Stimulated activated CD8-positive, alpha-beta memory T cell treated with anti-CD3 and anti-CD28 coated beads, Interleukin-15, amount 100 ng/mL, for 4 hours (primary cell): ENCODE results near the gene EXPH5.
"Not testable (repeated sequence)": the region's sequence is repeated elsewhere in the genome, so short reads cannot be mapped to it uniquely, and the experiment has no call there.

Experiments
- DNase-seq, 2 donors: peaks; one replicate each; pipeline ENCODE4 v3.0.0-alpha.2; 2020; ENCODE audit warnings: low read depth in 2 of 2

EXPH5 gene

DNA sequence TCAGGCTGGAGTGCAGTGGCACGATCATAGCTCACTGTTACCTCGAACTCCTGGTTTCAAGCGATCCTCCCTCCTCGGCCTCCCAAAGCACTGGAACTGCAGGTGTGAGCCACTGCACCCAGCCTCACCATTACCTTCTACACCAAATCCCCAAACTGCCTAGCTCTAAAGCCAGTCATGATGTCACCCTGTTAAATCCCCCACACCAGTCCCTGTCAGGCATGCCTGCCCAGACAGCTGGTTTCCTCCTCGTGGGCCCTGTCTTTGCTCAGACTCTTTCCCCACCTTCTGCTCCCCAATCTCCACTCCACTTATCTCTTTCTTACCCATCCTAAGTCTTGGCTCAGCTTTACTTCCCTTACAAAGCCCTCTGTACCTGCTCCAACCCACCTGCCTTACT is 12.5 kb upstream of the EXPH5 start:
- DNase-seq, result no peak

DNA sequence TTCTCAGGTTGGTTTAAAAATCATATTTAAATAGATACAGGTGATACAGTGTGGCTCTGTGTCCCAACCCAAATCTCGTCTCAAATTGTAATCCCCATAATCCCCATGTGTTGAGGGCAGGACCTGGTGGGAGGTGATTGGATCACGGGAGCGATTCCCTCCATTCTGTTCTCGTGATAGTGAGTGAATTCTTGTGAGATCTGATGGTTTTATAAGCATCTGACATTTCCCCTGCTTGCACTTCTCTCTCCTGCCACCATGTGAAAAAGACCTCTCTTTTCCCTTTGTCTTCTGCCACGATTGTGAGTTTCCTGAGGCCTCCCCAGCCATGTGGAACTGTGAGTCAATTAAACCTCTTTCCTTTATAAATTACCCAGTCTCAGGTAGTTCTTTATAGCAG is 9.2 kb upstream of the EXPH5 start:
- not testable (repeated sequence) for DNase-seq

DNA sequence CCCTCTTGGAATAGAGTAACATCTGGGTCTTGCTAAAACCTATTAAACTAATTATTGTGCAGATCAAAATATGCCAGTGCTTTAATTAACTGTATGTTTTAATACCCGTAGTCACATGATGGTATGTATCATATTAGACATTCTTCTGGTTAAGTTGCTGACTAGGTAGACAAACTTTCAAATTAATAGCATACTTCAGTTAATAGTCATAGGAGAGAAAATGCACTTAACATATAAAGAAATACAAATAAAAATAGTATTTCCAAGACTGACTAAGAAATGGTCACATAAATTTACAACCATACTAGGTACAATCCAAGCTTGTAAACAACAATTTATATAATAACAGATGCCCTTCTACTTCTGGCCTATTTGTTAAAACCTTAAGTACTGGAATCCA is 7.6 kb upstream of the EXPH5 start:
- DNase-seq, result no peak

DNA sequence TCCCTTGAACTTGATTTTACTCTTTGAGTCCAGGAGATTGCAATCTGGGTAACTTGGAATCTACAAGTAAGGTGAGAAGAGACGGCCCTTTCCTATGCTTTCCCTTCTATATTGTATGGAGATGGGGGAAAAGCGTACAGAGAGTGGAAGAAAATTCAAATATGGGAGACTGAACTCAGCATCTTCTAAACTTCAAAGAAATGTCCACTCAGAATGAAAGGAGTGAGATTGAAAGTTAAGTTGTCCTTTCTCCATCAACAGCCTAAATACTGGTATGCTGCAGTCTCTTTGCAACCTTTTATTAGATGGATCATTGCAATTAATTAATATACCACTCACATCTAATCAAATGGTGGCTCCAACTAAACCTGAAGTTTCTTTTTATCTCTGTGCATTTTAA is 6.4 kb upstream of the EXPH5 start:
- no peak for DNase-seq

DNA sequence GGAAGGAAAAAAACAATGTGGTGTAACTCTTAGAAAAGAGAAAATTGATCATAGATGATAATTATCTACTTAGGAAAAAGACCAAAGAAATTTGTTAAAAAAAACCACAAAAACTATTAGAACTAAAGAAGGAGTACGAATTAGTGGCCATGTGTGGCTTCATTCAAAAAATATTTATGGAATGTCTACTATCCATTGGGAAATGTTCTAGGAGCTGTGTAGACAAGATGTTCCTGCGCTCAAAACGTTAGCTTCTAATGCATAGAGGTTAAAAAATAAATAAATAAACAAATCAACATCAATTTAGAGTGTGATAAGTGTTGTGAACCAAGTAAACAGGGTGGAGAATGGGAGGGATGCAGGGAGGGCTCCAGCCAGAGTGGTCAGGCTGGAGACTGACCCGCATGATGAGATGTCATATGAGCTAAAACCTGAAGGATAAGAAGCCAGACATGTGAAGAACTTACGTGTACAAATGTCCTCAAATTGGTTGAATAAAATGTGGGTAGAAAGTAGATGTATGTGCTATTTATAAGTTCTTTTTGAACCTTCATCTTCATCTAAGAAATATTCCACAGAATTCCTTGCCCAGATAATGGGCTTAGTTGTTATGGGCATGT is 4.3 kb upstream of the EXPH5 start:
- DNase-seq, result no peak

DNA sequence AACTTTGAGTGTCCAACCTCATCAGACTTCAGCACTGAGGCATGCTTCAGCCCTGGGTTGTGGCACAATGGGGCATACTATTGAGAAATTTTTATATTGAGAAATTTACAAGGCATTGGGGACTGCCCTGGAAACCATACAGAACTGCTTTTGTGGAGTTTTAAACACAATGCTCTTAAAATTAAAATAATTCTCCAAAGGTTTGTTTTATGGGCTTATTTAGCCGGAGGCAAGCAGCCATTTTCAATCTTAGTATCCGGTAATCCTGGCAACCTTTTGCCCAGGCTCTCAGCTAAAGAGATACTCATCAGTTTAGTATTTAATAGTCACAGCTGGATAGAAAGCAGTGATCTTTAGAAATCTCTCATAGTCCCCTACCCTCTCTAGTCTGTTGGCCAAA is 3.1 kb upstream of the EXPH5 start:
- no peak for DNase-seq

DNA sequence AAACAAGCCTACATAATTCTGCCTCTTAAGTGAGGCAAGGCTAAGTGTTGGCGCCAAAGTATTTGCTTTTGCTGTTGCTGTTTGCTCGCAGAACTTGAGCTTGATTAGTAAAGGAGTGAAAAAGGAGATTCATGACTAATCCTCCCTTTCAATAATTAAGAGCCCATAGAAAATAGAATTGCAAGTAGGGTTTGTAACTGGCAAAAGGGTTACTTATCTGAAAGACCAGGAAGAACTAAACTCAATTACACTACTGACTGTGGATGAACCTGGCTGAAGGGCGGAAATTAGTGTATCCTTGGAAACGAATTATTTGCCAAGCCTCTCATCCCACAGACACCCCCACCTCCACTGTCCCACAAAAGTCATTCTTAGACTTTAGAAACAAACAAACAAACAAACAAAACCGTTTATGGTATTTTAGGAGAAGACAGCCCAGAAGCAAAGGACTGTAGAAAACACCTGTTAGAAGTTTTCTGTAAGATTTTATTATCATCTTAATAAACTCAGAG is 411 bp upstream of the EXPH5 start:
- no peak for DNase-seq

DNA sequence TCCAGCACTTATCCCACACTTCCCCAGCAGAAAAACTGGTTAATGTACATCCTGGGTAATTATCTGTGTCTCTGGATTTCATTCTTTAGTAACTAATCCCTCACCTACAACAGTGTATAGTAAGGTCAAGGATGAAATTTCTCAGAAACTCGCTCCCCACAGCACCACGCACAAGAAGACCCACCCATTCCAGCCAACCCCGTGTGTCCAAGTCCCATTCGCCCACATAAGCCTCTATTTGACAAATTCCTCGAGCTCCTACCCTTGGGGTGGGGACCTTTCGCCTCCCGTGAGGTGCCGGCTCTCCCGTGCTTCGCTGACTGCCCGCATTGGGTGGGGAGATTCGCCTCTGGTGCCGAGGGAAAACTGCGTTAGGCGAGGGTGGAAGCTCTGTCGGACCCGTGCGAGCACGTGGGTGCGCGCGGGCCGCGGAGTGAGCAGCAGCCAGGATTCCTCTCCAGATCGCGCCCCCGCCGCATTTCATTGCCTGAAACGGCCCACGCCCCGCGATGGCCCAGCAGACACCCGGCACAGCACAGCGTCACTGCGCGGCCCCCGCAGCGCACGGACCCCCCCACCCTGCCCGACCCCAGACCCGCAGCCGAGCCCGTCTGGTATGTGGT is 866 bp downstream of the EXPH5 start:
- DNase-seq, result peak; percentile 17

DNA sequence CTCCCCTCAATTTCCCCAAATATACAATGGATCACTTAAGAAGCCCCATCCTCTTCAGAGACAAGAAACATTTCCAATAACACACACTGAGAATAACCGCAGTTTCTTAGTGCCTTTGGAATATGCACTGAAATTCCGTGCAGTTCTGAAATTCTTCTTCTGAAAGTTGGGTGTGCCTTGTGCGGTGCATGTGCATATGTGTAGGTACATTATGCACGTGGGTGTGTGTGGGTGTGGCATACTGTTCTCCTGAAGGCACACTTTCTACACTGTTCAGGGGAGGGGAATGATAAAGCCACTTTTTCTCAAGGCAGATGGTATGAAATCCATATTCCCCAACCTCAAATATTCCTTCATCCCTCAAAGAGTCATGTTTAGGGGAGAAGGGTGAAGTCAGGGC is 1.7 kb downstream of the EXPH5 start:
- DNase-seq, result no peak

DNA sequence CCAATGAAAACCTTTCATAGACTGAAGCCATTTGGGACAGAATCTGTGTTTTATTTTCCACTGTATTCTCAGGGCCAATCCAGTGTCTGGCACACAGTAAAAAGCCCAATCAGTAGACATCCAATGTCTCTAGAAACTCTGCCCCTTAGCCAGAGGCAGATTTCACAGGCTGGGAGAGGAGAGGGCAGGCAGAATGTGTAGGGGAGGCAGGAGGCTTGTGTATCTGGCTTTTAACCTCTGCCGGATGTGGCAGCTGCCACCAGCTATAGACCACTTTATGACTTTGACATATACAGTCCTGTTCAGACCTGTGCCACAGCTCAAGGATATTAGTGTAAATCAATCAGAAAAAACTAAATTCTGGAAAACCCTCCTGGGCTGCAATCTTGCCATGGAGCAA is 4.4 kb downstream of the EXPH5 start:
- no peak for DNase-seq

DNA sequence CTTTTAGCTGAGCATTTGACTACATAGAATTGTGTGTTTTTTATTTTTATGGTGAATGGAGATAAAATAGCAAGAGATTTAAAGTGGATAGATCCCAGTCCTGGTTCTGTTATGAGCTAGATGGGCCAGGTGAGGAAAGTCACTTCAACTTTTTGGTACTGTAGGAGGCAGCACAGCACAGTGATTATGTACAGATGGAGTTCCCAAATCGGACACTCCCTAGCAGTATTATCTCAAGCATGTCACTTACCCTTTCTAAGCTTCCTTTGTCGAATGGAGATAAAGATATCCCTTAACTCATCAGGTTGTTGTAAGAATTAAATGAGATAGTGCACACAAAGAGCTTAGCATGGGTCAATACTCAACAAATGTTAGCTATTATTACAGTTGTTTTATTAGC is 5.3 kb downstream of the EXPH5 start:
- DNase-seq, result no peak

DNA sequence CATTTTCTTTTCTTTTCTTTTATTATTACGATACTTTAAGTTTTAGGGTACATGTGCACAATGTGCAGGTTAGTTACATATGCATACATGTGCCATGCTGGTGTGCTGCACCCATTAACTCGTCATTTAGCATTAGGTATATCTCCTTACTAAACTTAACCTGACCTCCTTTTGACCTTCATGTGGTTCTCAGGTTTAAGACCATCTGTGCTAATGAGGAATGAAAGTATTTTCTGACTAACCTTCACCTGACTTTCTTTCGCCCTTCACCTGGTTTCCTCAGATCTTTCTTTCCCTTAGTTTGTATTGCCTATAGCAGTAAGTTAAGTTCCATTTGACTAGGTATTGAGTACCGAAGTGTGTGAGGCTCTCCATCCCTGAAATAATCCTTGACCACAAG is 6.5 kb downstream of the EXPH5 start:
- DNase-seq, result no peak

DNA sequence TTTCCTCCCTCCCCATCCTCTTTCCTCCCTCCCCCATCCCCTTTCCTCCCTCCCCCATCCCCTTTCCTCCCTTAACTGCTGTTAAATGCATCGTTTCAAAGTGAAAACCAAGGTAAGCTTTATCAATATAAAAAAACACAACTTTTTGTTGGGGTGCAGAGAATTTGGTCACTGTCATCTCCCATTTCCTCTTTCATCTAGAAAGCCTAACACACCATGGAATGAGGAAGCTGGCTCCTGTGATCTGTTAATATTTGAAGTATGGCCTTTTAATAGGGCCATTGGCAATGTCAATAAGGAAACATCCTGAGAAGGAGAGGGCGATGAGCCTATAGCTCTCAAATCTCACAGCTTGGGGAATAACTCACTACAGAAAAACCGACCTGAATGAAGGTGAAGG is 7.0 kb downstream of the EXPH5 start:
- no peak for DNase-seq

DNA sequence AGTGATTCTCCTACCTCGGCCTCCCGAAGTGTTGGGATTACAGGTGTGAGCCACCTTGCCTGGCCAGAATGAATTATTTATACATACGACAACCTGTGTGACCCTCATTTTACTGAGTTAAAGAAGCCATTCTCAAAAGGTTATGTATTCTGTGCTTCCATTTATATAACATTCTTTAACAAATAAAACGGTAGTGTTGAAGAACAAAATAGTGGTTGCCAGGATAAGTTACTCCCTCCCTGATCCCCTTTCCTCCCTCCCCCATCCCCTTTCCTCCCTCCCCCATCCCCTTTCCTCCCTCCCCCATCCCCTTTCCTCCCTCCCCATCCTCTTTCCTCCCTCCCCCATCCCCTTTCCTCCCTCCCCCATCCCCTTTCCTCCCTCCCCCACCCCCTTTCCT is 7.4 kb downstream of the EXPH5 start:
- not testable (repeated sequence) for DNase-seq

DNA sequence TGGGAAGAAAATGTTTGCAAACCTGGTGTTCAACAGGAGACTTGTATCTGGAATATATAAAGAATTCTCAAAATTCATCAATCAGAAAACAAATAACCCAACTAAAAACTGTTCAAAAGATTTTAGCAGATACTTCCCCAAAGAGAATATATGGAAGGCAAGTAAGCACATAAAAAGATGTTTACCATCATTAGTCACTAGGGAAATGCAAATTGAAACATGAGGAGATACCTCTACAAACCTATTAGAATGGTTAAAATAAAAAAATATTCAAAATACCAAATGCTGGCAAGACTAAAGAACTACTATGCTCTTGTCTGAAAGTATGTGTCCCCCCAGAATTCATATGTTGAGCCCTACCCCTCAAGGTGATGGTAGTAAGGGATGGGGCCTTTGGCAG is 8.6 kb downstream of the EXPH5 start:
- DNase-seq, result no peak

DNA sequence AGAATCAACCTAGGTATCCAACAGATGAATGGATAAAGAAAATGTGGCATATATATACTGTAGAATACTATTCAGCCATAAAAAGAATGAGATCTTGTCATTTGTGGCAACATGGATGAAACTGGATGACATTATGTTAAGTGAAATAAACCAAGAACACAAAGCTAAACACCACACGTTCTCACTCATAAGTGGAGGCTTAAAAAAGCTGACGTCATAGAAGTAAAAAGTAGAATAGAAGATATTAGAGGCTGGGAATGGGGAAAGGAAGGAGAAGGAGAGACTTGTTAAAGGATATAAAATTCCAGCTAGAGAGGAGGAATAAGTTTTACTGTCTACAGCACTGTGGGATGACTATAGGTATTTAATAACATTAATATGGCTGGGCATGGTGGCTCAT is 12.9 kb downstream of the EXPH5 start:
- DNase-seq, result no peak

DNA sequence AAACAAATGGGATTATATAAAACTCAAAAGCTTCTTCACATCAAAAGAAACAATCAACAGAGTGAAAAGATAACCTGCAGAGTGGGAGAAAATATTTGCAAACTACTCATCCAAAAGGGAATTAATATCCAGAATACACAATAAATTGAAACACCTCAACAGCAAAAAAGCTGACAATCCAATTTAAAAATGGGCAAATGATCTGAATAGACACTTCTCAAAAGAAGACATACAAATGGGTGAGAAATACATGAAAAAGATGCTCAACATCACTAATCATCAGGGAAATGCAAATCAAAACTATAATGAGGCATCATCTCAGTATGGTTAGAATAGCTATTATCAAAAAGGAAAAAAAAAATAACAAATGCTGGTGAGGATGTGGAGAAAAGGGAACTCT is 13.5 kb downstream of the EXPH5 start:
- no peak for DNase-seq

DNA sequence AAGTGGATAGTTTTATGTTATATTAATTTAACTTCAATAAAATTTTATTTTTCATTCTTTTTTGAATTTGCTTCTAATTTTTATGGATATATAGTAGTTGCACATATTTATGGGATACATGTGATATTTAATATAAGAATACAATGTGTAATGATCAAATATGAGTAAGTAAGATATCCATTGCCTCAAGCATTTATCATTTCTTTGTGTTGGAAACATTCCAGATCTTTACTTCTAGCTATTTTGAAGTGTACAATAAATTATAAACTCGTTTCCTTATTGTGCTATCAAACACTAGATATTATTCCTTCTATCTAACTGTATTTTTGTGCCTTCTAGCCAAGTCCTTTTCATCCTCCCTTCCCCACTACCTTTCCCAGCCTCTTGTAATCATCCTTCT is 17.0 kb downstream of the EXPH5 start:
- DNase-seq, result no peak

DNA sequence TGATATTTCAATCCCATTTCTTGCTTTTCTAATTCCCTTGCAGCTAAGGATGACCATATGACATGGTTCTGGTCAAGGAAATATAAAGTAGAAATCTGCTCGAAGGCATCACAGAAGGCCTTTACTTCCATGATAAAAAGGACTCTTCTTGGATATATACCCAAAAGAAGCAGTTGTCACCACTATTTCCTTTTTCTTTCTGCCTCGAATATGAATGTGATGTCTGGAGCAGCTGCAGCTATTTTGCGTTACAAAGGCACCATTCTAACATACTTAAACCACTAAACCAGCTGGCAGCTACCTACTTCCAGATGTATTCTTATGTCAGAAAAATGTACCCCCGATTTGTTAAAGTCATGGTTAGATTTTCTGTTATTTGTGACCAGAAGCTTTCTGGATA is 18.9 kb downstream of the EXPH5 start:
- no peak for DNase-seq

DNA sequence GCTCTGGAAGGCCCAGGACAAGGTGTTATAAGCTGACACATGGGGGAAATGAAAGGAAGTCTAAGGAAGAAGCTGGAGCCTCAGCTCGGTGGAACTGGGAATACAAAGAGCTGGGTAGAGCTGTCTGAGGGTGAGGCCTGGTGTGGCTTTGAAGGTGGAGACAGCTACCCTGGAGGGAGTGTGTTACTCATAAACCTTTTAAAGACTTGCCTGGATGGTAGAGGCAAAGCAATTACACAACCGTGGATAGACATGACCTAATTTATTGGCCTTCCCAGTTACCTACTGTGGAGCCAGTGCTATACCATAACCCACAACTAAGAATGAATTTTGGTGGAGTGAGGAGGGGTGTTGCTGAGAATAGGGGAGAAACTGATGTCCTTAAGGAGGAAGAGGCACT is 22.6 kb downstream of the EXPH5 start:
- DNase-seq, result no peak

DNA sequence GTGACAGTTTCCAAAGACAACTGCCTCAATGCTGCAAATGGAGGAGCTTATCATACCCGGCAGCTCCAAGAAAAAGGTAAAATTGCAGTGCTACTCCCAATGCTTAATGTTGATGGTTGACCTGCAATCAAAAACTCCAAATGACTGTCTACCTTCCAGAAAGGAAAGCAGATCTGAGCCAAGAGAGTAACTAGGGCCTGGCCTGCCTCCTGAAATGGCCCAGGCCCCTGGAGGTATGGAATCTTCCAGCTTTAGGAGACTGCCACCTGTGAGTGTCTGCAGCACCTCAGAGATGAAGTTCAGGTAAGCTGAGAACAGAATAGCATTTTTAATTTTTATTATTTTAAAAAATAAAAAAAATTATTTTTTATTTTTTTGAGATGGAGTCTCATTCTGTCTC is 23.7 kb downstream of the EXPH5 start:
- DNase-seq, result no peak

DNA sequence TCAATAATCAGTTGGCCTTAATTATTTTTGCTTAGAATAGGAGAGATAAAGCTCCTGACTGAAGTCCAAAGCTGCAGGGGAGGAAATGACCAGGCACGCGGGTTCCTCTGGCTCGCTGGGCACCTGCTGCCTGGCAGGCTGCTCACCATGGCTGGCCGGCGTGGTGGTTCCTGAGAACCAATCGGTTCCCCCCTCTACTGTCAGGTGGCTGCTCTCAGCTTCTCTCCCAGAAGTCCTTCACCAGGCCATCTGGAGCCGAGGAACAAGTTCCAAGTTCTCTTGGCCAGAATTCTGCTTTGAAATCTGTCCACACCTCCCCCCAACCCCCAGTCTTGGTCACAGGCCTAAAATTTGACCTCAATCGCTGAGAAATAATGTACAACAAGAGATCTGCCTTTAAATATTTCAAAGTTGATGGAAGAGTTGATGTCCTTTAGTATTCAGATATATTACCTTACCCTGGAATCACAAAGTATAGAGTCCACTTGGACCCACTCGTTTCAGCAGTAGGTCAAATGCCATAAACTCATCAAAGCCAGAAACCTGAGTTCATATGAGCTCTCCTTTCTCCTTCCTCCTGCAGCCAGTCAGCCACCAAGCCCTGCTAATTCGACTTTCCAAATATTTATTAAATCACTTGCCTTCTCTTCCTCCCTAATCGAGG is 25.2 kb downstream of the EXPH5 start:
- no peak for DNase-seq

DNA sequence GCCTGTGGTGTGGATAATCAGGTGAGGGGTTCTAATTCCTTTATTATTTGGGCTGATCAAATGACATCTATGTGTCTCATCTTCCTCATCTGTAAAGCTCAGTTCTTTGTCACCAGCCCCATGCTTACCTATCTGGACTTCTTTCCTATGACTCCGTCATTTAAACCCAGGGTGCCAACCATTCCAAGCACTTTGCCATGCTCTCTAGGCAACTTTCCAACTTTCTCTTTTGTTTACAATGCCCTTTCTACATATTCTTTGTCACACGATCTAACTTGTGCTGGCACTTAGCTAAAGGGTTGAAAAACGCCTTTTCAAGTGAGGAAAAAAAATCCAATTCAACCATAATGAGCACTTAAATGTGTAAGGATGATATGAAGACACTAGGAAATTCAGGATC is 27.9 kb downstream of the EXPH5 start:
- no peak for DNase-seq
